NK-92 (cell line): ENCODE data around the gene NRIP2.

ENCODE experiments used
- DNase-seq: peaks from one replicate; lab custom pipeline; 2025; ENCODE audit not compliant: unreplicated experiment; lab: John Stamatoyannopoulos, UW

Gene NRIP2

GRCh38 chr12:2776129-2776806, 58.6 kb downstream of the NRIP2 start:
- no peak for DNase-seq

- DNase-seq = no peak
Observed at GRCh38 chr12:2775431-2775830, 59.4 kb downstream of the NRIP2 start.
